GM21717 (cell line): Measurements from ENCODE around the gene ZEB2.

Experiments used
- ATAC-seq: cut with Tn5 transposase; IDR thresholded peaks from one replicate; pipeline ENCODE4 v1.9.1; 2021; ENCODE audit warnings: mild to moderate bottlenecking, moderate library complexity; ENCODE audit not compliant: unreplicated experiment

Gene ZEB2

DNA sequence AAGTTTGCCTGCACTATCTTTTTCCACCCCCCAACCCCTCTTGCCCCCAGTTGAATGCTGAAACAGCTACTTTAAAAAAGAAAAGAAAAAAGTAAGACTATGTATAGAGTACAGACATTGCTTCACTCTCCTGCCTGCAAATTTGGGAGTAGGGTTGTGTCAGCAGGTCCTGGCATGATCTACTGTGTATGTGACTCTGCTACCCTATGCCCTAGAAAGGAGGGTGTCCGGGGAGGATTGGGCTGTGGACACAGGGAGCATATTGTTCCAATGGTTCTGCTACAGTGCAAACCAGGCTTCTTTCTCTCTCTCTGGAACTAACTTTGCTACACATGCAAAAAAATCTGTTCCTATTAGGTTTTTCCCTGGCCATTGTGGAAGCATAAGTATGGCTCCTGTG is 9.9 kb upstream of the ZEB2 start:
- no peak for ATAC-seq

DNA sequence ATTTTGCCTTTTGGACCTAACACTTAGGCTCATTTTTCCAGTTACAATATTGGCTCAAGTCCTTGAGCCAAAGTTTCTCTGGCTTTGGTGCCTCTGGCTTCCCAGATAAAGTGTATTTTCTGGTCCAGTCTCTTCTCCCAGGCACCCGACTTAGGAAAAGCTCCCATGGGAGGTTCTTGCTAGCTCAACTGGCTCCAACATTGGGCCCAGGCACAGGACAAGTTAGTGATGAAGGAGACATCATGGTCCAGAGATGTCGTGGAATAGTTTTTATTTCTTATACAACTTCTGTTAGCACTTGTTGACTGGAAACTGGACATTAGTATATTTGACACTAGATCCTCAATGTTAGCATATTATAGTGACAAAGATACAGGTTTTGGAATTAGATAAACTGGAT is 8.2 kb upstream of the ZEB2 start:
- no peak for ATAC-seq

DNA sequence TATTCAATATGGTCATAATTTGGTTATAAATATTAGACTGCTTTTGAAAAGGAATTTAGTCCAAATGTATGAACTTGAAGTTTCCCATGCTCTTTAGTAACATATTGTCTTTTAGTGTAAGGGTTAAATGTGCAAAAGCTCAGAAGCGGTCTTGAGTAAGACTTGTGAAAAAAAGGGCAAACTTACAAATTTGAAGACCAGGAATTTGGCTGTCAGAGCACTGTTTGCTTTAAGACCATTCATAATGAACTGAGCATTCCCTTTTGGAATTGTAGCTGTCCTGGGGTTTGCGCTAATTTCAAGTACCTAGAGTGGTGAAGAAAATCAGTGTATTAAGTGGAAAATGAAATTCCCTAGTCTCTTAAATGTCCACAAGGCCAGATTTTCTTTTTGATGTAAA is 6.9 kb upstream of the ZEB2 start:
- ATAC-seq: no peak

DNA sequence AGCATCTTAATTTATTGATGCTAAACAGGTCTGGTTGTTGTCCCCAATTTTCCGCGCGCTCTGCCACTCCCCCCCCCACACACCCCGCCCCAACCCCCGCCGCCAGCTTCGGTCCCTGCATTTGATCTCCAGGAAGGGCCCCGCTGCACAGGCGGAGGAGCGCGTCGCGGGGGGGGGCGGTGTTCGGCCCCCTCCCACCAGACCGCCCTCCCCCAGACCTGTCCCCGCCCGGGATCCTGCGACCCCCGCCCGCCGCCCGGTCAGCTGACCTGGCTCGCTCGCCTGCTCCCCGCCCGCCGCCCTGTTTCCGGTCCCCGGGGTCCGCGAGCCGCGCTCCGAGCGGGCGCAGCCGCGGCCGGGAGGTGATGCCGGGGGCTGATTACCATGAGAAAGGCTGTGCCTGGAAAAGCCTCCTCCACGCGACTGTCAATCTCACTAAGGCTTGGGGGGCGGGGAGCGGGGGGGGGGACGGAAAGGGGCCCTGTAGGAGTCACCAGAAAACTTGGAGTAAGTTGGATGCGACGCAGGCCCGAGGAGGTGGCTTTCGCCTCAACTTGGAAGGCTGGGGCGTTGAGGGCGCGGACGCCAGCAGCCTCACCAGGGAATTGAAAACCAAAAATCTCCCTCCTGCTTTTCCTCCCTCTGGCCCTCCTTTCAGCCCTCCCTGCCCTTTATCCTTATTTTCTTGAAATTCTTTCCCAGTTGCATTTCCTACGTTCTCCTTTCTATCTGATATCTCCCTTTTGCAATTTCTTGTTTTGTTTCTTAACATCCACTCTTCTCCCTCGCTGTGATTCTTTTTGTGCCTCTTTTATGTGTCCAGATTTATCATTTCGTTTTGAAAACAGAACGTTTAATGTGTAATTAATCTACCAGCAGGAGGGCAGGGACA is 4.4 kb upstream of the ZEB2 start:
- no peak for ATAC-seq

DNA sequence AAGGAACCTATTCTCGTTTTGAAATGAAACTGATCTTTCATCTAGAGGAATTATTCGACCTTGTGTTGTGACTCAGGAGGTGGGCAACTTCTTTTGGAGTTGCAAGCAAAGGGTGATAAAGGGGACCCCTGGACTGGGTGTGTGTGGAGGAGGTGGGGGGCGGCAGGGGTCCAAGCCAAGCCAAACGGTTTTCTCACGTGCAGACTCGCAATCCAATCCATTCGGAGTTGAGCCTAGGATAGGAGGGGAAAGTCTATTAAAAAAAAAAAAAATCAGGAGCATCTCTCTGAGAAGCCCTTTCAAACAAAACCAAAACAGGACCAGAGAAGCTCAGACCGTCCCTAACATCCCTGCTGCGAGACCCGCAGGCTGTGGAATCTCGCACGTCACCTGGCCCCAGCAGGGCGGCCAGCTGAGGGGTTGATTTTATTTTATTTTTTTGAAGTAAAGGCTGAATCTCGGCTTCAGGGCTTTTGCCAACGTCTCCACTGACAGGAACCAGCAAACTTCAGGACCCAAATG is 3.7 kb upstream of the ZEB2 start:
- no peak for ATAC-seq

DNA sequence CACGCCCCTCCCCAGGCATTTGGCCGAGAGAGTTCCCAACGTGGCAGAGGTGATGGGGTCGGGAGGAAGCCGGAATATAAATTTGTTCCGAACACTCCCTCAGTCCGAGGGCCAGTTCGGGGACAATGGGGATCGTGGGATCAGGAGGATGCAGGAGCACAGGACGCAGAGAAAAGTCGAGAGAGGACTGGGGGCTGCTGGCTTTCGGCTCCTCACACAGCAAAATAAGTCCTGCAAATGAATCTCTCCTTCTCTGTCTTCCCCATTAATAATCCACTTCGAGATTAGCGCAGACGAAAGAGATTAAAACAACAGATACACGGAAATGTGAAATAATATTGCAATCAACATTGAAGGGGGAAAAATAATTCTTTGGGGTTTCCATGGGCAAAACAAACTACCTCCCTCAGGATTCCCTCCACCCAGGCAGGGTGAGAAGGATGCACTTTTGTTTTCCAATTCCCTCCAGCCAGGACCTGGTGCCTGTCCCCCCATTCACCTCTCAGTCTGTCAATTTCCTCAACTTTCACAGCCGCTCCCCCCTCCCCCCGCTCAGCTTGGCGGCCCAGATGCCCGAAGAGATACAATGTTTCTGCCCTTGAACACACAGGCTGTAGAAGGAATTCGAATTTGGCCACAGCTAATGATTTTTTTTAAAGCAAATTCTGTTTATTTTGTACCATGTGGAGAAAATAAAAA is 3.1 kb upstream of the ZEB2 start:
- no peak for ATAC-seq

DNA sequence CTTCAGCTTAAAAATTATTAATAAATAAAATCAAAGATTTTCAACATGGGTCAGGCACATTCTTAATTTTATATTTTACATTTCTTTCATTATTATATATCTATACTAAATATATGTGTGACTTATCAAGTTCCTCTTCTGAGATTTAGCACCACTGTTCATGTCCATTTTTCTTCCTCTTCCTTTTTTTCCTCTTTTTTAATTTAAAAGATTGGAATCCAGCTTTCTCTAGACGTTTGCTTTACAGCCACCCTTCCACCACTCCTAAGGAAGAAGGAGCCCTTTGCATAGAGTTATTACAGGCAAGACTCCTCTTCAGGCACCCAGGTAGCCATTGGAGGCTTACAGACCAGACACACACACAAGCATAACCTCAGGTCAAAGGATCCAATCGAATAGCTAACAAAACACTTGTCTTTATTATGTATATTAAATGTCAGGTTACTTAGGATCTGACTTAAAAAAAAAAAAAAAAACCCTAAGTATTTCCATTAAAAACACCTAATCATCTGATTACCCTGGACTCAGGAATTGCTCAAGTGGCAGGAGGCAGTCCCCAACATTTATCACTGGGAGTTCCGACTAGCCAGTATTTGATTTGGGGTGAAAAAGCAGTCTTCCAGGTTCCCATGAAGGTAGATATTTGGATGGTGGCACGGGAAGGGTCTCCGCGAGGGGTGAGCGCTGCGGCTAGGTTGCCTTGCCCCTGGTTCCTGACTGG is 2.4 kb upstream of the ZEB2 start:
- ATAC-seq: no peak

DNA sequence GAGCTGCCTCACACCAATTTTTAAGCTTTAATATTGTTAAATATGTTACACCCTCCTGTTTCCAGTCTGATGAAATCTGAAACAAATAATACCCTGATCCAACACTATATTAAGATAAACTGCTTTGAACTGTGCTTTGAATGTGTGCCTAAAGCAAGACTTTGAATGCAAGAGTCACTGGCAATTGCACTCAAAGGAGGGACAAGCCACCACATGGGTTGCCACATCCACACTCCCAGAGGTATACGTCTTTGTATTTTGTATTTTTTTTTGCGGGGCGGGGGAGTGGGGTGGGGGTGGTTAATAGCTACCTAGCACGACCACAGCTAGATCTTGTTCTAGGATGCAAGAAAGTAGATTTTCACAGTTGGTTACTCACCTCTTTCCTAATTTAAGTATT is 1.8 kb upstream of the ZEB2 start:
- ATAC-seq: no peak

DNA sequence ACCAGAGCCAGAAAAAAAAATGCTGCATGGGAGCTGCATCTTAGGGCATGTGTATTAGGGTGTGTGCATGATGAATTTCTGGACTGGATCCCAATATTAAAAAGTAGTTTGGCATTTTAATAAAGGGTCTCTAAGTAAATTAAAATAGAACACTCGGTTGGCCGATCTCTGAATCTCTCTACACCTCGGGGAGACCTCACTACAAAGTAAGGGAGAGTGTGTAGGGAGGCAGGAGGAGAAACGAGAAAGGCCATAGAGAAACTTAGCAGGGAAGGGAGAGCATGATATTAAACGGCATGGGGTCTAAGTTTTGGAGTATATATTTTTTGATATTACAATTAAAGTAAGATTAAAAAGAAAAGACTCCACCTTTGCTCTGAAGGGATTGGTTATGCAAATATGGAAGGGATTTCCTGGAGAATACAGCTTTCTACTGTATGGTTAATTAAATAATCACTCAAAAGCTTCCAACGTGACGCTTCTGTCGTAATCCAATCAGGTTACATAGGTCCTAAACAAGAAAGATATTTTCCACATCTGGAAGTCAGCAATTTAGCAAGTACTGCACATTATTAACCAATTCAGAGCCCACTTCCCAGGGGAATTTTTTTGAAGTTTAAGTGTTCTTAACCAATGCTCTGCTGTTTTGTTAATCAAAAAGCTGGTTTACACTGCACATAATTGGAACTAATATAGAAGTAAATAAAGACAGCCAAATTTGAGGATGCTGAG is 1.0 kb upstream of the ZEB2 start:
- ATAC-seq: no peak

DNA sequence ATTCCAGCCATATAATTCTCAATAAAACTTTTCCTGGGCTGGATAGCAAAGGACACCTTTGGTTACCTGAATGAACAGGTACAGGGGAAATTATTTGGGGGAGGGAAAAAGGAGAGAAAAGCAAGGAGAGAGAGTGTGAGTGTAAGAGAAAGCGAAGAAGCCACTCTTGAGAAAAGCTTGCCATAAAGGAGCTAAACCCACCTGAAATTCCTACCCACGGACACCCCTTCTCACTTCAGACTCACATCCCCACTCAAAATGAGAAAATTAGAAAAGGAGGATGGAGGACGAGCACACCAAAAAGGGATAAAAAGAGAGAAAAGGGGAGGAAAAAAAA is 354 bp downstream of the ZEB2 start:
- no peak for ATAC-seq

DNA sequence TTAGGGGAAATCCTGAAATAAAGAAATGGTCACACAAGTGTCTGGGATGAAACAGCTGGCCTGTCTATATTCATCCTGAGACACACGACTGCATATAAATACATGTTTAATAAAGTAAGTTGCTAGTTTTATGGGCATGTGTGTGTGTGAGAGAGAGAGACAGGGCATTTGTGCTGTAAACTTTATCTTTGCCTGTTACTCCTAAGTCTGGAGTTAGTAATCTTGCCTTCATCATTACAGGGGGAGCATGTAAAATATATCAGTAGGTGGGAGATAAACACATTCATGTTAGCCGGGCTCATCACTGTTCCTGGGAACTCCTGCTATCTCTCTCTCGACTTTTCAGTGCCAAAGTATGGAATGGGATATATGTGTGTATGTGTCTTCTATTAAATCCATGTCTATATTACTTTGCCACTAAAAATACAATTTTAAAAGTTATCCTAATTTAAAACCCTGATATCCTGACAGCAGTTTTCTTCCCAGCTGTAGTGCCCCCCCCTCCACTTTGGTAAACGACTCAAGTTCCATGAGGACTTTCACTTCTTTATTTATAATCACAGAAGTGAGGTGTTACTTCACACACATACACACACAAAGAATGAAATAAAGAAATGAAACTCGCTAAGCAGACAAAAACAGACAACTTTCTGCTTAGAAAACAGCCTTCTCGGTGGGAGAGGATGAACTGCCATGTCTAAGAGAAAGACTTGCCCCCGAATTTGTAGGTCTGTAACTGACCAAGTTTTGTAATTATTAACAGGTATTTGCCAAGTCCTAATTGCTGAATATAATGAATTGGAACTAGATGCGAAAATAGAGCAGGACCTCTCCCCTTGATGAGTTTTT is 947 bp downstream of the ZEB2 start:
- peak; percentile 44 for ATAC-seq

DNA sequence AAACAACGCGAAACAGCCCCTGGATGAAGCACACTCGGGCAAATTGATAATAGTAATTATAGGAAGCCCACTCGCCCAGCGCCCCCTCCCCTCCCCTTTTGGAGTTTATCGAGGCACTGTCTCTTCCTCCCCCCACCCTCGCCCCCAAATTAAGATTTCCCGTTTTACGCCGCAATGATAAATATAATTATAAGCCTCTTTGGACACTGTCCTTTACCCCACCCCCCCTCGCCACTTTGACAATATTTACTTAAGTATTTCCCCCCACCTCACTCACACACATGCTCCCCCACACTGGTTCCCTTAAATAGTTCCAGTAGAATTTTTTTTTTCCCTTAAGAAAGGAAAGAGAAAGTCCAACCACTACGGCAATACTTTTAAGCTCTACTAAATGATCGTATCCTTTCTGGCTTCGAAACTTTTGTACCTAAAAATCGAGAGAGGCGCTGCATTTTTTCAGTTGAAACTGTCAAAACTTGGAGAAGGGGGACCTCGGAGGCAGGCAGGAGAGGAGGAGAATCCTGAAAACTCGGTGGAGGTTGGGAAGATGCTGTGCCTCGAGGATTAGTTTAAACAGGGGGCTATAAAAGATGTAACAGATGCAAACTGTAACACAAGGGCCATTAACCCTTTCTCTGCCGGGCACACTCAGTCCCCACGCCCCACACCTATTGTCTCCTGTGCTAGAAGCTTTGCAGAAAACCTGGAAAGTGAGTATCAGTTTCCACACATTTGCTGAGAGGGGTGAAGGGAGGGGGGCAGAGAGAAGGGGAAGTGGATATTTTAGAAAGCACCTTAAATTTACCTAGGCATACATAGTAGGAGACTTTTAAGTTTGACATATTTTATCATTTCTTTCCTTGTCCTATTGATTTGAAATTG is 1.8 kb downstream of the ZEB2 start:
- no peak for ATAC-seq

DNA sequence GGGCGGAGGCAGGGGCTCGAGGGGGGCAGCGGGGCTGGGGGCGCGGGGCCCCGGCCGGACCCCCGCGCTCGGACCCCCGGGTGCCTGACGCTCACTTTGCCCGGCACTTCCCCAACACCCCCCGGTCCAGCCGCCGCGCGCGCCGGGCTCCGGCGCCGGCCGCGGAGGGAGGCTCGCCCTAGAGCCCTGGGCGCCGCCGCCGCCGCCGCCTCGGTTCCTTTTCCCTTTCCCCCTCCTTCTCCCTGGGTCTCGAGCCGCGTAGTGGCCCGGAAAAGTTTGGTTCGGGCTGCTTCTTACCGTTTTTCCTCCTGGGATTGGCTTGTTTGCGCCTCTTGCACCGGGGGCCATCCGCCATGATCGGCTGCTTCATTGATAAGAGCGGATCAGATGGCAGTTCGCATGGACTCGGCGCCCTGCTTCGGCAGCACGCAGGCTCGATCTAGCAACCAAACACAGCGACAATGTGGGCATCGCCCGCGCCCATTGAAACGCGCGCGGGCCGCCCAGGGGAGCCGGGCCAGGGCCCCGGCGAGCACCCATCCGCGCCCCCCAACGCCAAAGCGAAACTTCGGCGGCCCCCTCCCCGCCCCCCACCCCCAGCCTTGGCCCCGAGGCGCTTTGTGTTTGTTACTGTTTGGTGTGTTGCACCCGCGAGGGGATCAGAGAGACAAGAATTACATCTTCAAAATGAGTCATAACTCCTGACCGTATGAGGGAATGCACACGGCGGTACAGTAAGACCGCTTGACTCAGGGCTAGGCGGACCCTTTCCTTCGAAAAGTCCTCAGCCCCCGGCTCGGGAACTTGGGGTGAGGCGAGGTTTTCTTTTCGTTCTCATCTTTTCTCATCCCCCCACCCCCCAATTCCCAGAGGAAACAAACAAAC is 2.7 kb downstream of the ZEB2 start:
- ATAC-seq: peak; percentile 67

DNA sequence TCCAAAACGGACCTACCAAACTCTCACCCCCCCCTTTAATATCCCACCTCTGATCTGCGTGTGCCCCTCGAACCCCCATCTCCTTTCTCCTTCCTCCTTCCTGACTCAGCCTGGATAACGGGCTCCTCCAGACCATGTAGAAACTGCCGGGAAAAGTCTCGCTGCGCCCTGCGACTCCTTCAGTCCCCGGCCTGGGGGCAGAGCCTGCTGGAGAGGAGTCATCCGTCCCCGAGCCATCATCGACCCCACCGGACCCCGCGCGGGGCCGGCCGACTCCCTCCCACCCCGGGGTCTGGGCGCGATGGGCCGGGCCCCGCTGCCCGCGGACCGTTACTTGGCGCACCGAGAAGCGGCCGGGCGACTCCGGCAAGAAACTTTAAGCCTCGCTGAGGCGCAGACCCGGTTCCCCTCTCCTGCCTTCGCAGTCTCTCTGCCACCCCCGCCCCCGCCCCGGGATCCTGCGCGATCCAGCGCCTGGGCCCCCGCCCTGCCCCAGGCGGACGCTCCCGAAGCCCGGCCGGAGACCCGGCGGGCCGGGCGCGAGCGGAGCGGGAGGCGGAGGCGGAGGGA is 3.4 kb downstream of the ZEB2 start:
- peak; percentile 20 for ATAC-seq

DNA sequence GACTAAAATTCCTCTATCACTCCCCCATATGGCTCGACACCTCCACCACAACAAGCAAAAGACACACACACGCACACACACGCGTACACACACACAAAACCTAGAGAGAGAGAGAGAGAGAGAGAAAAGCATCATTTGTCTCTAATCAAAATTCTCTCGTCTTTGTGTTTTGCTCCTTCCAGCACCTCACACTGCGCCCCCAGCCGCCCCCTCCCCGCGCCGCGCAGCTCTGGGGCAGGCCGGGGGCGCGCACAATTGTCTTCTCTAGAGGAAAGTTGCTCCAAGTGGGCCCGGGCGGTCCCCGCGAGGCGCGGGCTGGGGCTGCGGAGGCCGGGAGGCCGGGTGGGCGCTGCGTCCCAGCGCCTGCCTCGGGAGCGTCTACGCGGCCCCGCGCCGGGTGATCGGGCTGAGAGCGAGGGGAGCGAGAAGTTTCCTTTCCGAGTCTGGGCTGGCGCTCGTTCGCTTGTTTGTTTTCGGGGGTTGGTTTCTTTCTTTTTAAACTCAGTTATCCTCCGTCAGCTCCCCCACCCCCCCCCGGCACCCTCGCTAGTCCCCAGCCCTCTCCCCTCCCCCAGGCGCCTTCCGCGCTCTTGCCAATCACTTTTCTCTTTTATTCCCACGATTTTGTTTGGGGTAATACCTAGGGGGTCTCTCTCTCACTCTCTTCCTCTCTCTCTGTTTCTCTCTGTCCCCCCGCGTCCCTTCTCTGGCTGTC is 4.1 kb downstream of the ZEB2 start:
- ATAC-seq: no peak

DNA sequence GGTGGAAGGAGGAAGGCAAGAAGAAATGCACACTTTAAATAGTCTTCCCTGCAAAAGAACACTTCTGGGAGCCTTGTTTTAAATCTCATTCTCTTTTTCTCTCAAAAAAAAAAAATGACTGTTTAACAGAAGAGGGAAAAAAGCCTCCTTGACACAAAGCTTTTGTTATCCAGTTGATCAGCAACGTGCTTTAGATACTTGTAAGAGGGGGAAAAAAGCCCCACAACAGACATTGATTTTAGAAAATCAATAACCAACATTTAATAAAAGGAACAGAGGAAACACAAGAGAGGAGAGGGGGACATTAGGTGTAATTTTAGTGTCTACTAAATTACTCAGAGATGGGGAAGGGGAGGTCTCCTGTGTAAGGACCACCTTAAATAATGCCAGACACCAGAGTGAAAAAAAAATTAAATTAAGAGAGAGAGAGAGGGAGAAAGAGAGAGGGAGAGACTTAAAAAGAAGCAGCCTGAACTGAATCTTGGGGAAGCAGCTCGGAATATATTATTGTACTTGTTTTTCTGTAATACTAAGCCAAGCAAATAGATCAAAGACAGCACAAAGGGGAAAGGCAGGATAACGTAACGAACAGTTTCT is 4.7 kb downstream of the ZEB2 start:
- no peak for ATAC-seq

DNA sequence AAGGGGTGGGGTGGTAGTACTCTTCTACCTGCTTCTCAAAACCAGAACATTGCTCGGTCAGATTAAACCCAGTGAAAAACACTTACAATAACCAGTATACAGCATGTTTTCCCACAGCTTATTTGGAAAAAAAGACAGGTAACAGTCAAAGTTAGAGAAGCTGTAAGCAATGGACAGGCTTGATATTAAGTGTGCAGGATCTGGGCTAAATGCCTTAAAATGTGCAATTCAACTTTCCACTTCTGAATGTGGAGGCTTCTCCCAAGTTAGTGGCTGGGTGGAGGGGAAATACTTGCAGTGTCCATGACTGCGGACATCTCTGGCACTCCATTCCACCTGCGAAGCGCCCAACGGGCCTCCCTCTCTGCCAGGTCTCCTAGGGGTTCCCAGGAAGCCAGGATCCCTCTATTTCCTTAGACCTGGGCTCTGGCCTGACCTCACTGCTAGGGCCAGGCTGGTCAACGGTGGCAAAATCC is 5.3 kb downstream of the ZEB2 start:
- ATAC-seq: no peak
